A549 (cell line): ENCODE results near the gene ASPSCR1. TPM values are rescaled to one million over a fixed set of nuclear protein-coding genes. Genes with fewer than 3 reads are reported as not detected.

Experiments used
- ATAC-seq, 2 experiments: fragments of 200-7000 bp in 1 of 2; fragments of >200 bp in 1 of 2; cut with Nextera tagmentation in 1 of 2; cut with Tn5 transposase in 1 of 2; 3 replicates each; pipeline versions ENCODE4 v1.8.0 to v1.9.1; 2018 to 2020; ENCODE audit warnings: mild to moderate bottlenecking in 1 of 2, moderate library complexity in 1 of 2
- CTCF ChIA-PET: fragments of 300-600 bp; sonication (Branson Sonifier 250); formaldehyde crosslinking; extraction: SDS; loops from one replicate; lab custom pipeline; 2021; ENCODE audit warnings: antibody characterized with exemption, inconsistent platforms; lab: Yijun Ruan, JAX
- POLR2A ChIA-PET: fragments of 350-600 bp; formaldehyde crosslinking; extraction: SDS; loops from one replicate; lab custom pipeline; 2021; ENCODE audit warnings: antibody characterized with exemption, inconsistent platforms; lab: Yijun Ruan, JAX
- DNase-seq, 2 experiments: peaks; one replicate each; pipeline versions ENCODE4 v3.0.0 to v3.0.0-alpha.2; 2011 to 2016; ENCODE audit warnings: low read depth in 1 of 2, low spot score in 1 of 2
- FAIRE-seq: peaks from 2 replicates; lab custom pipeline; 2011; peaks lifted over from hg19 to GRCh38; lab: Jason Lieb, UNC
- H3K27ac ChIP-seq, 2 experiments: fragments of >200 bp; sonication (Bioruptor Twin); formaldehyde crosslinking; 3 replicates each; pipeline ENCODE4 v1.5.1; 2016 to 2017
- H3K4me1 ChIP-seq: fragments of >200 bp; sonication (Bioruptor Twin); formaldehyde crosslinking; 3 replicates; pipeline ENCODE4 v1.6.1; 2016
- H3K4me2 ChIP-seq: fragments of >200 bp; sonication (Bioruptor Twin); formaldehyde crosslinking; 3 replicates; pipeline ENCODE4 v1.6.1; 2016
- H3K4me3 ChIP-seq: fragments of >200 bp; sonication (Bioruptor Twin); formaldehyde crosslinking; 3 replicates; pipeline ENCODE4 v1.5.1; 2016
- H3K9me3 ChIP-seq: fragments of >200 bp; sonication (Bioruptor Twin); formaldehyde crosslinking; 3 replicates; pipeline ENCODE4 v1.6.1; 2016
- CBX8 ChIP-seq: fragments of 200-600 bp; sonication (generic); IDR thresholded peaks from 2 replicates; pipeline ENCODE4 v1.6.1; 2016
- CHD4 ChIP-seq: fragments of 200-600 bp; sonication (generic); IDR thresholded peaks from 2 replicates; pipeline ENCODE4 v1.6.1; 2016; ENCODE audit warnings: antibody characterized with exemption, mild to moderate bottlenecking, borderline replicate concordance
- CTCF ChIP-seq: fragments of >200 bp; sonication (Bioruptor Twin); formaldehyde crosslinking; IDR thresholded peaks from 3 replicates; pipeline ENCODE4 v1.5.1; 2016
- EHMT2 ChIP-seq: fragments of 200-600 bp; sonication (generic); IDR thresholded peaks from 2 replicates; pipeline ENCODE4 v1.6.1; 2016; ENCODE audit warnings: antibody characterized with exemption, low read depth, mild to moderate bottlenecking, moderate library complexity
- ELK1 ChIP-seq: fragments of 150-350 bp; IDR thresholded peaks from 2 replicates; pipeline ENCODE4 v1.6.1; 2014; ENCODE audit warnings: low read depth, mild to moderate bottlenecking, low read length
- ESRRA ChIP-seq: fragments of 150-350 bp; IDR thresholded peaks from 2 replicates; pipeline ENCODE4 v1.6.1; 2014; ENCODE audit warnings: mild to moderate bottlenecking, low read length, borderline replicate concordance
- FOXS1 ChIP-seq: fragments of 250-450 bp; sonication (Bioruptor Pico); IDR thresholded peaks from 2 replicates; pipeline ENCODE4 v1.5.0; 2020; ENCODE audit warnings: mild to moderate bottlenecking, moderate library complexity
- HDAC2 ChIP-seq: fragments of 200-600 bp; sonication (generic); IDR thresholded peaks from 2 replicates; pipeline ENCODE4 v1.6.1; 2016
- HOXB13 ChIP-seq: fragments of 250-450 bp; sonication (Bioruptor Pico); IDR thresholded peaks from 2 replicates; pipeline ENCODE4 v1.5.0; 2020; ENCODE audit warnings: low read depth, mild to moderate bottlenecking, moderate library complexity
- HOXB5 ChIP-seq: fragments of 250-450 bp; sonication (Bioruptor Pico); IDR thresholded peaks from 2 replicates; pipeline ENCODE4 v1.5.0; 2020; ENCODE audit warnings: mild to moderate bottlenecking, moderate library complexity
- JUNB ChIP-seq: fragments of >200 bp; sonication (Bioruptor Twin); formaldehyde crosslinking; IDR thresholded peaks from 2 replicates; pipeline ENCODE4 v1.6.1; 2016
- MAFK ChIP-seq: fragments of 450-650 bp; IDR thresholded peaks from 2 replicates; pipeline ENCODE4 v1.6.1; 2014; ENCODE audit not compliant: partially characterized antibody
- MYC ChIP-seq: IDR thresholded peaks from 2 replicates; pipeline ENCODE4 v1.6.1; 2012; ENCODE audit warnings: mild to moderate bottlenecking, inconsistent platforms, low read length, improper control_type of control experiment, borderline replicate concordance
- NFE2L2 ChIP-seq: fragments of 150-350 bp; conservative IDR thresholded peaks from 2 replicates; pipeline ENCODE4 v1.6.1; 2014; ENCODE audit warnings: low read length
- NR3C1 ChIP-seq: fragments of >200 bp; sonication (Bioruptor Twin); formaldehyde crosslinking; IDR thresholded peaks from 3 replicates; pipeline ENCODE4 v1.6.1; 2017
- POLR2A ChIP-seq: IDR thresholded peaks from 2 replicates; pipeline ENCODE4 v1.6.1; 2012; ENCODE audit warnings: mild to moderate bottlenecking, low read length
- RAD21 ChIP-seq, 2 experiments: fragments of >200 bp in 1 of 2; sonication (Bioruptor Twin) in 1 of 2; formaldehyde crosslinking in 1 of 2; IDR thresholded peaks in 1 of 2; conservative IDR thresholded peaks in 1 of 2; 2 replicates in 1 of 2; 3 replicates in 1 of 2; pipeline ENCODE4 v1.6.1; 2012 to 2018; ENCODE audit warnings: inconsistent platforms in 1 of 2
- RARB ChIP-seq: fragments of 250-450 bp; sonication (Bioruptor Pico); IDR thresholded peaks from 2 replicates; pipeline ENCODE4 v1.8.0; 2021; ENCODE audit warnings: mild to moderate bottlenecking, moderate library complexity
- RCOR1 ChIP-seq: fragments of 150-350 bp; IDR thresholded peaks from 2 replicates; pipeline ENCODE4 v1.6.1; 2014; ENCODE audit warnings: antibody characterized with exemption, low read length, low read depth
- RFX5 ChIP-seq: fragments of 450-650 bp; IDR thresholded peaks from 2 replicates; pipeline ENCODE4 v1.7.1; 2014; ENCODE audit warnings: antibody characterized with exemption, mild to moderate bottlenecking, moderate library complexity
- RNF2 ChIP-seq: fragments of 200-600 bp; sonication (generic); IDR thresholded peaks from 2 replicates; pipeline ENCODE4 v1.6.1; 2016; ENCODE audit warnings: low read depth, mild to moderate bottlenecking, antibody characterized with exemption, moderate library complexity, borderline replicate concordance
- SMC3 ChIP-seq: fragments of >200 bp; sonication (Bioruptor Twin); formaldehyde crosslinking; IDR thresholded peaks from 3 replicates; pipeline ENCODE4 v1.6.1; 2018; ENCODE audit warnings: inconsistent platforms
- ZC3H11A ChIP-seq: fragments of 450-650 bp; IDR thresholded peaks from 2 replicates; pipeline ENCODE4 v1.6.1; 2014; ENCODE audit warnings: antibody characterized with exemption, mild to moderate bottlenecking
- ZSCAN20 ChIP-seq: fragments of 250-450 bp; sonication (Bioruptor Pico); IDR thresholded peaks from 2 replicates; pipeline ENCODE4 v1.8.0; 2022; ENCODE audit warnings: mild to moderate bottlenecking, moderate library complexity
- WGBS: methylation state at CpG from one replicate; pipeline ENCODE4 v1.1.6; 2017; ENCODE audit errors: missing lambda C conversion rate; 5-methylcytosine and 5-hydroxymethylcytosine counted together
- polyA plus RNA-seq, 4 experiments: library from polyadenylated mRNA; depleted of rRNA in 3 of 4; stranded (reverse); fragments of >200 nt; fragmentation: RNase III in 1 of 4; extraction: RNeasy Plus Mini Kit Qiagen cat#74134 plus additional on column Dnase treatment in 1 of 4; gene quantifications; 2 replicates in 3 of 4; 3 replicates in 1 of 4; pipeline ENCODE4 v1.2.3, GENCODE V29; 2011 to 2017
- TF ChIP-seq, protein P1 (sequence below): fragments of 250-450 bp; sonication (Bioruptor Pico); IDR thresholded peaks from 2 replicates; pipeline ENCODE4 v1.5.0; 2021; ENCODE audit warnings: mild to moderate bottlenecking, moderate library complexity, borderline replicate concordance

The ASPSCR1 gene
- polyA plus RNA-seq, 2 of the 4 experiments (the other 2 are of a cell fraction) = 12.3 to 25.7 TPM

- TF ChIP-seq RARB (CRISPR knock-in tag) (no peak), EHMT2 (no peak)
Observed at GRCh38 chr17:82000803-82001570, 23.6 kb downstream of the ASPSCR1 start (continued).

DNA sequence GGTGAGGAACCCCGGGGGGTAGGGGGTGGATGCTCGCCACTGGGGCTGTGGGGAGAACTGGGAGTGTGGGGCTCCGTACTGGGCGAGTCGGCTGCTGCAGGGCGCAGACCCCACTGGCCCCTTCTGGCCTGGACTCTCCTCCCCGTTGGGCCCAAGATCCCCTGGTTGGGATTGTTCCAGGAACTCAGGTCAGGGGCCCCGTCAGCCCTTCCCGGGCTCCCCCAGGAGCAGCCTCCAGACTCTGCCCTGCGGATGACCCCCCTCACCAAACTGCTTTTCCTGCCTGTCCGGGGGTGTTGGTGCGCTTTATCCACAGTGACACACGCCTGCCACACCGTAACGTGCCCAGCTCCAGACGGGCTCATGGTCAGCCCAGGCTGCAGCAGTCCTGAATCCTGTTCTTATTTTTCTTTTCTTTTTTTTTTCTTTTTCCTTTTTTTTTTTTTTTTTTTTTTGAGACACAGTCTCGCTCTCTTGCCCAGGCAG lies 24.2 kb downstream of the ASPSCR1 start:
- ChIA-PET POLR2A (interaction anchor here (0.6 kb wide), 1 partner anchor 24 kb away, joined by 3 read pairs; no protein-coding TSS in a partner anchor), CTCF (interaction anchor here (0.6 to 33.2 kb wide), 5 partner anchors 12 to 388 kb away, joined by 3 to 794 read pairs (median 6); partner anchors contain the start of genes CENPX, LRRC45 and NOTUM)
- DNase-seq (no peak), ATAC-seq (no peak), FAIRE-seq (no peak)
- WGBS = 94% methylated on average over 15 of the region's 17 CpGs
- Histone ChIP-seq H3K4me3 (no peak overlapping the region), H3K9me3 (no peaks in the 10 kb centered on the region), H3K27ac (peak overlapping the region in 1 of 2 experiments; percentile 93; a peak in 4 of 6 replicates), H3K4me1 (peaks cover 60% of the 10 kb centered on the region), H3K4me2 (no peak overlapping the region)
- TF ChIP-seq NR3C1 (no peak), ZC3H11A (no peak), RCOR1 (no peak), MYC (no peak), CTCF (no peak), FOXS1 (no peak), MAFK (no peak), POLR2A (no peak), RFX5 (no peak), CBX8 (no peak), ESRRA (no peak), HOXB5 (no peak), HOXB13 (no peak), ZSCAN20 (no peak)
- TF ChIP-seq, protein P1, sequence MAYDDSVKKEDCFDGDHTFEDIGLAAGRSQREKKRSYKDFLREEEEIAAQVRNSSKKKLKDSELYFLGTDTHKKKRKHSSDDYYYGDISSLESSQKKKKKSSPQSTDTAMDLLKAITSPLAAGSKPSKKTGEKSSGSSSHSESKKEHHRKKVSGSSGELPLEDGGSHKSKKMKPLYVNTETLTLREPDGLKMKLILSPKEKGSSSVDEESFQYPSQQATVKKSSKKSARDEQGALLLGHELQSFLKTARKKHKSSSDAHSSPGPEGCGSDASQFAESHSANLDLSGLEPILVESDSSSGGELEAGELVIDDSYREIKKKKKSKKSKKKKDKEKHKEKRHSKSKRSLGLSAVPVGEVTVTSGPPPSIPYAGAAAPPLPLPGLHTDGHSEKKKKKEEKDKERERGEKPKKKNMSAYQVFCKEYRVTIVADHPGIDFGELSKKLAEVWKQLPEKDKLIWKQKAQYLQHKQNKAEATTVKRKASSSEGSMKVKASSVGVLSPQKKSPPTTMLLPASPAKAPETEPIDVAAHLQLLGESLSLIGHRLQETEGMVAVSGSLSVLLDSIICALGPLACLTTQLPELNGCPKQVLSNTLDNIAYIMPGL (CRISPR knock-in tag) = no peak

DNA sequence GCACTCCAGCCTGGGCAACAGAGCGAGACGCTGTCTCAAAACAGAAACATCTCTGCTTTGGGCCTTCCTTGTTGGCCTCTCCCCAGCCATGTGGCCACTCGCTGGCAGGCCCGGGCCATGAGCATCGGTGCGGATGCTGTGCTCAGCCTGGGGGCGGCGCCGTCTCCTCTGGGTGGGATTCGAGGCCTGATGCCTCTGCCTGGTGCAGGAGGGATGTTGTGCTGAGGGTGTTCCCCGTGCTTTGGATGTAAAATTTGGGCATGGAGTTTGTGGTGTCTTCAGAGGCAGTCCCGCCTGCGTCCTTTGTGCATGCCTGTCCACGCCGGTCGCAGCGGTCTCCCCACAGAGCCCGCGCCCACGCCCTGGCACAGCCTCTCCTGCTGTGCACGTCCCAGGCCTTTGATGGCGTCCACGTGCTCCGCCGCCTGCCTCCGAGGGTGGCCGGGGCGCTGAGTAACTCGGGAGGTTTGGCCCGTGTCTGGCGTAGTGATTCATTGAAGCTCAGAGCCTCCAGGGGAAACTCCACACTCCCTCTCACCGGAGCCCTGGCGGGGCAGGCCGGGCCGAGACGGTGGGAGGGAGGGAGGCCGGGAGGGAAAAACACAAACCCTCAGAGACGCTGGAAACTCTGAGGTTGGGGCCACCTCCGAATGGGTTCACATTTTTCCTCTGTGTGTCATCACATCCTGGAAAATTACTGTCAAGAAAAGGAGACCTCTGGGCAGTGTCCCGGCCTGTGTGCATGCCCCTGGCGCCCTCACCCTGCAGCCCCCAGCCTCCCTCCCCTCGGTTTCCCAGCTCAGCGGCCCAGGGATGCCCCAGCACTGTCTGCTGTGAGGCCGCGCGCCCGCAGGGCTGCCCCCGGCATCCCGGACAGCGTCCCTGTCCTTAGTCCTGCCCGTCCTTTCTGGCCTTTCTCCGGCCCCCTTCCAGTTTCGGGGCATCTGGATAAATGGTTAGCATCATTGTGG lies 26.3 kb downstream of the ASPSCR1 start:
- FAIRE-seq = peak; percentile 86
- no peak overlapping the region for H3K4me3 ChIP-seq
- peak overlapping the region; percentile 81 to 93 for H3K27ac ChIP-seq
- peak; percentile 85 to 91 for ATAC-seq
- WGBS = 35% methylated on average over 43 of the region's 53 CpGs
- peak overlapping the region; percentile 61 for H3K4me2 ChIP-seq
- peaks cover 64% of the 10 kb centered on the region for H3K4me1 ChIP-seq
- ChIA-PET POLR2A (interaction anchor here (0.5 to 1.8 kb wide), 7 partner anchors 9 to 44 kb away, joined by 3 to 9 read pairs (median 3); partner anchors contain the start of genes CENPX, DCXR and LRRC45), CTCF (interaction anchor here (1.0 to 33.2 kb wide), 15 partner anchors 7 to 134 kb away, joined by 3 to 794 read pairs (median 6); partner anchors contain the start of genes CENPX, LRRC45 and NOTUM)
- no peaks in the 10 kb centered on the region for H3K9me3 ChIP-seq
- DNase-seq = peak; percentile 90 to 95
- TF ChIP-seq POLR2A (no peak), JUNB (peak; percentile 55; the same call in 1 of the 2 replicates), RAD21 (conservative IDR thresholded peaks at IDR 0.05 in 1 of 2, IDR thresholded peaks at IDR 0.05 in 1 of 2) (peak in 1 of 2 experiments; percentile 39; a peak in 2 of 5 replicates), ELK1 (no peak), RNF2 (no peak), HOXB13 (peak; percentile 96; the same call in 1 of the 2 replicates), ZC3H11A (no peak), HOXB5 (peak; percentile 92), NFE2L2 (no peak), CTCF (no peak), CHD4 (no peak), HDAC2 (no peak), SMC3 (no peak; the same call in 2 of the 3 replicates)
